Stomach (tissue), 9 donors: ENCODE results near the gene IGSF21. TPM values are rescaled to one million over a fixed set of nuclear protein-coding genes. Genes with fewer than 3 reads are reported as not detected.

Experiments
- DNase-seq, 2 donors: peaks; one replicate each; pipeline versions ENCODE4 v3.0.0 to v3.0.0-alpha.2; 2013 to 2019
- H3K27ac ChIP-seq, 5 donors: fragments of 200-600 bp in 4 of 5; sonication (generic) in 4 of 5; one replicate each; pipeline ENCODE4 v1.5.1; 2013 to 2019; ENCODE audit warnings: mild to moderate bottlenecking in 1 of 5, moderate library complexity in 1 of 5
- H3K27me3 ChIP-seq, 3 donors: fragments of 200-600 bp; sonication (generic); one replicate each; pipeline ENCODE4 v1.5.1; 2017 to 2019; ENCODE audit warnings: mixed run types in 1 of 3
- H3K36me3 ChIP-seq, 4 donors: fragments of 200-600 bp; sonication (generic); 1 replicate in 3 of 4; 2 replicates in 1 of 4; pipeline ENCODE4 v1.5.1; 2016 to 2019
- H3K4me1 ChIP-seq, 4 donors: fragments of 200-600 bp; sonication (generic); one replicate each; pipeline ENCODE4 v1.5.1; 2016 to 2019
- H3K4me3 ChIP-seq, 4 donors: fragments of 200-600 bp; sonication (generic) in 3 of 4; one replicate each; pipeline ENCODE4 v1.5.1; 2016 to 2019; ENCODE audit warnings: mild to moderate bottlenecking in 1 of 4
- H3K9me3 ChIP-seq, 4 donors: fragments of 200-600 bp; sonication (generic); one replicate each; pipeline ENCODE4 v1.5.1; 2016 to 2019
- CTCF ChIP-seq, 7 experiments: fragments of 450-650 bp in 4 of 7; fragments of 200-600 bp in 3 of 7; sonication (generic) in 3 of 7; IDR thresholded peaks; one replicate each; pipeline ENCODE4 v1.5.1; 2016 to 2019; ENCODE audit warnings: antibody characterized with exemption in 7 of 7, control low read depth in 2 of 7, mild to moderate bottlenecking in 1 of 7
- EP300 ChIP-seq: sonication (generic); formaldehyde crosslinking; IDR thresholded peaks from one replicate; pipeline ENCODE4 v1.6.1; 2017; ENCODE audit warnings: antibody characterized with exemption
- POLR2A ChIP-seq, 4 donors: fragments of 450-650 bp; IDR thresholded peaks; one replicate each; pipeline ENCODE4 v1.6.1; 2016; ENCODE audit warnings: antibody characterized with exemption in 4 of 4, control low read depth in 2 of 4, mild to moderate bottlenecking in 1 of 4, moderate library complexity in 1 of 4
- POLR2AphosphoS5 ChIP-seq, 3 donors: sonication (generic); formaldehyde crosslinking; IDR thresholded peaks; one replicate each; pipeline ENCODE4 v1.6.1; 2016; ENCODE audit warnings: antibody characterized with exemption in 3 of 3
- WGBS, 5 donors: extraction: QIAGEN DNeasy Blood & Tissue Kit in 3 of 5; methylation state at CpG; one replicate each; pipeline versions ENCODE4 v1.1.5 to v1.1.7; 2013 to 2018; 5-methylcytosine and 5-hydroxymethylcytosine counted together
- intact Hi-C: fragments of 100-400 bp; cut with DNase I; formaldehyde crosslinking; loops from one replicate; pipeline ENCODE4 v1.15.1; 2023; ENCODE audit warnings: low total_unique reads
- polyA plus RNA-seq, 3 donors: library from polyadenylated mRNA; stranded (reverse); fragments of 200-250 nt; gene quantifications; one replicate each; pipeline ENCODE4 v1.2.3, GENCODE V29; 2013
- total RNA-seq, 5 donors: library from RNA; depleted of rRNA; stranded (reverse); fragments of >200 nt; gene quantifications; one replicate each; pipeline versions ENCODE4 v1.1.0 to v1.2.3, GENCODE V29; 2014 to 2016
- donor health status: healthy with polysubstance abuse.
- donor health status: Bipolar disorder and iron deficiency.
- donor health status: healthy.

IGSF21 gene
- total and polyA plus RNA-seq, 8 donors = 0.25 to 2.0 (median 1.1) TPM; not detected in 3

DNA sequence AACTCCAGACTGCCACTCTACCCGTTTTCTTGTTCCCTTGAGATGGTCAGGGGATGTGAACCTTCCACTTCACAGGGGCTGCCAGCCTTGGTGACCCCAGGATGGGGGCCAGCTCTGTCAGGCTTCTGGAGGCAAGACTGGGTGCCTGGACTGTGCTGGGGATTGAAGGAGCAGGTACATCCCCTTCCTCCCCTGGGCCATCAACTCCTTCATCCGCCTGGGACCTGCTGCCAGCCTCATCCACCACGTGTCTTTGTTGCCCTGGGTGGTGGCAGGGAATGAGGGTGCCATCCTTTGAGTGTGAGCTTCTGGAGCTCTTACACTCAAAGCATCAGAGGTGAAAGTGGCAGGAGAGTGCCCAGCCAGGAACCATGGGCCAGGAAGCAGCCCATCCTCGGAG, 139.6 kb downstream of the IGSF21 start:
- intact Hi-C loops = no loop called here
- 39 to 54% (median 47%) methylated on average over 3 to 4 of the region's 4 CpGs for WGBS, 5 donors
- peaks cover 0 to 29% (median 7%) of the 10 kb centered on the region in 3 donors for H3K27me3 ChIP-seq
- TF ChIP-seq EP300 (no peak), POLR2AphosphoS5 (IDR thresholded peaks at IDR 0.05) (no peak), CTCF (IDR thresholded peaks at IDR 0.05) (no peak), POLR2A (IDR thresholded peaks at IDR 0.05) (no peak)
- H3K9me3 ChIP-seq = peaks cover 0 to 12% (median 10%) of the 10 kb centered on the region in 4 donors
- no peak overlapping the region for H3K27ac ChIP-seq
- no peaks in the 10 kb centered on the region for H3K36me3 ChIP-seq
- H3K4me1 ChIP-seq = no peaks in the 10 kb centered on the region
- no peak for DNase-seq
- no peak overlapping the region for H3K4me3 ChIP-seq

GRCh38 chr1:18249631-18250030, 142.0 kb downstream of the IGSF21 start:
- 10 to 64% (median 60%) methylated on average over 1 to 3 of the region's 3 CpGs for WGBS, 5 donors
- intact Hi-C loops = no loop called here
- TF ChIP-seq POLR2AphosphoS5 (IDR thresholded peaks at IDR 0.05) (no peak), POLR2A (IDR thresholded peaks at IDR 0.05) (no peak), EP300 (no peak), CTCF (IDR thresholded peaks at IDR 0.05) (no peak)

GRCh38 chr1:18253093-18253492, 145.5 kb downstream of the IGSF21 start:
- intact Hi-C loops = no loop called here
- no peak for TF ChIP-seq POLR2AphosphoS5 (IDR thresholded peaks at IDR 0.05)
- no peak for TF ChIP-seq EP300
- no peak for TF ChIP-seq CTCF (IDR thresholded peaks at IDR 0.05)
- no peak for TF ChIP-seq POLR2A (IDR thresholded peaks at IDR 0.05)
- peaks cover 0 to 39% (median 0%) of the 10 kb centered on the region in 3 donors for H3K27me3 ChIP-seq
- H3K4me1 ChIP-seq = no peaks in the 10 kb centered on the region
- H3K27ac ChIP-seq = no peak overlapping the region
- DNase-seq = no peak
- H3K4me3 ChIP-seq = no peak overlapping the region
- no peaks in the 10 kb centered on the region for H3K36me3 ChIP-seq
- 55 to 79% (median 63%) methylated on average over 4 of the region's 4 CpGs for WGBS, 5 donors
- peaks cover 0 to 17% (median 10%) of the 10 kb centered on the region in 4 donors for H3K9me3 ChIP-seq

More at GRCh38 chr1:18249631-18250030, 142.0 kb downstream of the IGSF21 start:
- H3K27ac ChIP-seq = no peak overlapping the region
- no peaks in the 10 kb centered on the region for H3K36me3 ChIP-seq
- peaks cover 0 to 17% (median 10%) of the 10 kb centered on the region in 4 donors for H3K9me3 ChIP-seq
- peaks cover 0 to 14% (median 7%) of the 10 kb centered on the region in 3 donors for H3K27me3 ChIP-seq
- DNase-seq = no peak
- H3K4me1 ChIP-seq = no peaks in the 10 kb centered on the region
- no peak overlapping the region for H3K4me3 ChIP-seq

- Histone ChIP-seq H3K27ac (no peak overlapping the region), H3K4me3 (no peak overlapping the region), H3K36me3 (no peaks in the 10 kb centered on the region), H3K4me1 (no peaks in the 10 kb centered on the region), H3K27me3 (peaks cover 0 to 59% (median 0%) of the 10 kb centered on the region in 3 donors), H3K9me3 (peaks cover 0 to 8% (median 2%) of the 10 kb centered on the region in 4 donors)
- peak; percentile 47 to 87 for DNase-seq
- TF ChIP-seq EP300 (no peak), POLR2A (IDR thresholded peaks at IDR 0.05) (no peak), POLR2AphosphoS5 (IDR thresholded peaks at IDR 0.05) (no peak), CTCF (IDR thresholded peaks at IDR 0.05) (no peak)
- WGBS, 5 donors = 30 to 38% (median 35%) methylated on average over 18 of the region's 18 CpGs
- intact Hi-C loops = no loop called here
These were observed 149.0 kb downstream of the IGSF21 start for GRCh38 chr1:18256282-18257235.
